Measurements from ENCODE around the gene MYPN.

GRCh38 chr10:68105820-68106219 is 3.5 kb upstream of the MYPN start:
- TF ChIP-seq REST (IDR thresholded peaks at IDR 0.05; ENCODE audit: insufficient read depth in 1 of 2, low read depth in 2 of 2, low read length in 2 of 2) (no peak), TAF1 (IDR thresholded peaks at IDR 0.05; ENCODE audit: borderline replicate concordance, insufficient read depth, low read length) (no peak), SIN3A (IDR thresholded peaks at IDR 0.05; ENCODE audit: borderline replicate concordance, insufficient read depth, low read length) (no peak)
